IPS-11a (cell line): ENCODE data around the gene PLEKHM2.

Experiments
- H3K4me3 ChIP-seq: one replicate; pipeline ENCODE4 v1.5.1; 2013; ENCODE audit warnings: low read depth, low read length, control low read depth

The PLEKHM2 gene

DNA sequence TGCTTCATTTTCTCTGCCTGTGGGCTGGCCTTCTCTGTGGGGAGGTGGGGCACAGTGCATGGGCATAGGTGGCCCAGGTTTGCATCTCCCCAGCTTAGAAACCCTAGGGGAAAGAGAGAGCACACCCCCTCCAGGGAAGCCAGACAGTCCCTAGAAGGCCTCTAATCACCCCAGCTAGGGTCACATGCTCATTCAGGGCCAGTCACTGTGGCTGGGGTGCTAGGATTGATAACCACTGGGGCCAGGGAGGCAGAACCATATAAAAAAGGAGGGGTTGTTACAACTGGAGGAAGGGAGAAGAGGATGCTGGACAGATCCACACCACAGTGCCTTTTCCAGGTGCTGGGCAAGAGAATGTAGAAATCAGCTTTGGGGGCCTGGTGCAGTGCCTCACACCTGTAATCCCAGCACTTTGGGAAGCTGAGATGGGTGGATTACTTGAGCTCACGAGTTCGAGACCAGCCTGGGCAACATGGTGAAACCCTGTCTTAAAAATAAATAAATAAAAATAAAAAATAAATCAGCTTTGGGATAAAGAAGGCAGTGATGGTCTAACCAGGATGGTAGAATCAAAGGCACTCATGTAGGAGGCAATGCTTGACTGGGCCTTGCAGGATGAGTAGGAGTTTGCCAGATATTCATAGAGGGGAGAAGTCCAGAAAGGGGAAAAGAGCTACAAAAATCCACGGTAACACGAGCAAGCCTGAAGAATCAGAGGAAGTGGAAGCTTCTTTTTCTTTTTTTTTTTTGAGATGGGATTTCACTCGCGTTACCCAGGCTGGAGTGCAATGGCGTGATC lies 94.0 kb downstream of the PLEKHM2 start:
- no peak overlapping the region for H3K4me3 ChIP-seq
